Activated CD8-positive, alpha-beta T cell treated with anti-CD3 and anti-CD28 coated beads for 36 hours (primary cell): ENCODE data around the gene NPPB. TPM values are rescaled to one million over a fixed set of nuclear protein-coding genes. Genes with fewer than 3 reads are reported as not detected.

Experiments
- ATAC-seq: fragments of 200-7000 bp; cut with Tn5 transposase; one replicate; pipeline ENCODE4 v1.10.0; 2021; ENCODE audit warnings: mild to moderate bottlenecking, moderate library complexity
- CTCF ChIA-PET: fragments of 350-600 bp; sonication (Branson Sonifier 250); formaldehyde crosslinking; loops from one replicate; lab custom pipeline; 2021; ENCODE audit warnings: antibody characterized with exemption; lab: Charles Lee
- POLR2A ChIA-PET: fragments of 350-600 bp; sonication (Branson Sonifier 250); formaldehyde crosslinking; loops from one replicate; lab custom pipeline; 2021; ENCODE audit warnings: antibody characterized with exemption; lab: Charles Lee
- DNase-seq: peaks from one replicate; pipeline ENCODE4 v3.0.0-alpha.2; 2020
- H3K27ac Mint-ChIP-seq: one replicate; pipeline ENCODE4 v1.8.0; 2021; ENCODE audit warnings: mild to moderate bottlenecking, mixed read lengths
- H3K27me3 Mint-ChIP-seq: one replicate; pipeline ENCODE4 v1.8.0; 2021; ENCODE audit warnings: mixed read lengths
- H3K36me3 Mint-ChIP-seq: one replicate; pipeline ENCODE4 v1.8.0; 2021; ENCODE audit warnings: low read depth, mixed read lengths
- H3K4me1 Mint-ChIP-seq: one replicate; pipeline ENCODE4 v1.8.0; 2021; ENCODE audit warnings: low read depth, mixed read lengths
- H3K4me3 Mint-ChIP-seq: one replicate; pipeline ENCODE4 v1.8.0; 2021; ENCODE audit warnings: mild to moderate bottlenecking, moderate library complexity, mixed read lengths
- H3K9me3 Mint-ChIP-seq: one replicate; pipeline ENCODE4 v1.8.0; 2021; ENCODE audit warnings: mixed read lengths
- CTCF ChIP-seq: fragments of 200-600 bp; IDR thresholded peaks from one replicate; pipeline ENCODE4 v1.8.0; 2022; ENCODE audit warnings: antibody characterized with exemption, mild to moderate bottlenecking
- intact Hi-C: fragments of 100-400 bp; cut with micrococcal nuclease; formaldehyde crosslinking; loops from one replicate; pipeline ENCODE4 v1.10.0; 2022
- total RNA-seq, 2 experiments: library from RNA; stranded (reverse); gene quantifications; one replicate each; pipeline ENCODE4 v1.2.3, GENCODE V29; 2021

NPPB gene
- total RNA-seq, 2 experiments from 2014 or later, result not detected

- intact Hi-C loops, result no loop called here
- POLR2A ChIA-PET, result interaction anchor here (4.7 kb wide), 1 partner anchor 60 kb away, joined by 48 read pairs; no protein-coding TSS in a partner anchor
- Mint-ChIP-seq H3K4me1 (no peaks in the 10 kb centered on the region), H3K27me3 (peaks cover 3% of the 10 kb centered on the region), H3K4me3 (no peak overlapping the region), H3K27ac (no peak overlapping the region), H3K36me3 (peaks cover 8% of the 10 kb centered on the region), H3K9me3 (no peaks in the 10 kb centered on the region)
- ATAC-seq, result no peak
- TF ChIP-seq CTCF, result no peak
- CTCF ChIA-PET, result interaction anchor here (0.6 to 1.6 kb wide), 2 partner anchors 10 to 100 kb away, joined by 3 to 5 read pairs; no protein-coding TSS in a partner anchor
- no peak for DNase-seq
These were observed 10.4 kb downstream of the NPPB start for GRCh38 chr1:11848373-11848700.

DNA sequence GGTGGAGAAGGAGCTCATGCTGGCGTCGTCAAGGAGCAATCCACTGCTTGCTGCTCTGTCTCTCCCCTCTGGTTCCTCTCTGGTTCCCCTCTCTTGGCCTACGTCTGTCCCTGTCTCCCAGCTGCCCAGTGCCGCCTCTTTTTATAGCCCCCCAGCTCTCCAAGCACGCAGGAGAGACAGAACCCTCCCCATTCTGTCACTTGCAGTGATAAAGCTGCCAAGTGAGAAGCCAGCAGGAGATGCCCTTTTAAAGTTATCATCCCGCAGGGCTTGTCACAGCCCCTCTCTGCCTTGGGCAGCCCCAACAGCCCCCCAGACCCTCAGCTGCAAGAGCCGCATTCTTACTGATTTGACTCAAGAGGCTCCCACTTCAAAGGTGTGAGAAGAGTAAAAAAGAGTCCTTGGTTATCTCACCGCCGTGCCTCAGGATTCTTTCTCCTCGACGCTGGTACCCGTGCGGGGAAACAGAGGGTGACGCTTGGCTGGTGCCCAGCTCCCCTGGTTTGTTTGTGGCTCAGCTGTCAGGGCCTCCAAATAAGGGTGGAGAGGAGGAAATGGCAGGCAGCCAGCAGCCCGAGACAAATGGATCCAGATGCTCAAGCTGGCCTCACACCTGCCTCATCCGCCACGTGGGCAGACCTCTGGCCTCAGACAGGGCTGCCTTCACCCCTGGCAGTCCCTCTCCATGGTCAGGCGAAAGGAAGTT lies 10.9 kb downstream of the NPPB start, which contains the start of gene NPPA:
NPPA (minus strand) TSS at position 117 of the 706 bp plus-strand sequence; CDS start at position 18, 99 bp downstream.
- POLR2A ChIA-PET, result interaction anchor here (4.7 kb wide), 1 partner anchor 61 kb away, joined by 48 read pairs; no protein-coding TSS in a partner anchor
- Mint-ChIP-seq H3K9me3 (no peaks in the 10 kb centered on the region), H3K4me1 (no peaks in the 10 kb centered on the region), H3K4me3 (no peak within 1 kb of the TSS), H3K27me3 (no peaks in the 10 kb centered on the region), H3K36me3 (peaks cover 8% of the 10 kb centered on the region), H3K27ac (no peak within 1 kb of the TSS)
- ATAC-seq, result no peak
- TF ChIP-seq CTCF, result no peak
- DNase-seq, result no peak
- CTCF ChIA-PET, result interaction anchor here (1.6 kb wide), 1 partner anchor 9 kb away, joined by 5 read pairs; no protein-coding TSS in a partner anchor
- intact Hi-C loops, result no loop called here

DNA sequence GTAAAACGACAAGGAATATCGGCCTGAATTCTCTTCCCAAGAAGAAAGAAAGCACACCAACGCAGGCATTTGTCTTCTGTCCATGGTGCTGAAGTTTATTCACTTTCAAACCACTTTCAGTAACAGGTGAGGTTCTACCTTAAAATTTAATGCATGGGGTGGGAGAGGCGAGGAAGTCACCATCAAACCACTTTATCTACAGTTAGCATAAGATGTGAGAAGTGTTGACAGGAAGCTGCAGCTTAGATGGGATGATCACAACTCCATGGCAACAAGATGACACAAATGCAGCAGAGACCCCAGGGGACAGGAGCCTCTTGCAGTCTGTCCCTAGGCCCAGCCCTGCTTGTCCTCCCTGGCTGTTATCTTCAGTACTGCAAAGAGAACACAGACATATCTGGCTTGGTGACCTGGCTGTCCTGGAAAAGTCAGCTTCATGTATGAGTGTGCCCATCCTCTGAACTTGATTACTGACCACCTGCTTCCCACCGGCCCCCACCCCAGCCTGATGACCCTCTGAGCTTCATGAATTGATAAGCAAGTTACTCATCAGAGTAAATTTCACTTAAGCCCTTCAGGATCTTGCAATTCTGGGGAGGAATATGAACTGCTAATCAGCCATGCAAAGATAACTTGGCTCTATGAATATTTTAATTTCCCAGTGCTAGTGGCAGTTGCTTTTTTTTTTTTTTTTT lies 13.0 kb downstream of the NPPB start:
- intact Hi-C loops, result no loop called here
- no peak for DNase-seq
- no peaks in the 10 kb centered on the region for H3K4me1 Mint-ChIP-seq
- H3K36me3 Mint-ChIP-seq, result peaks cover 10% of the 10 kb centered on the region
- H3K27me3 Mint-ChIP-seq, result no peaks in the 10 kb centered on the region
- ATAC-seq, result no peak
- POLR2A ChIA-PET, result interaction anchor here (0.9 to 4.7 kb wide), 2 partner anchors 8 to 63 kb away, joined by 3 to 48 read pairs; no protein-coding TSS in a partner anchor
- H3K27ac Mint-ChIP-seq, result no peak overlapping the region
- H3K9me3 Mint-ChIP-seq, result no peaks in the 10 kb centered on the region
- no peak overlapping the region for H3K4me3 Mint-ChIP-seq
- CTCF ChIA-PET, result interaction anchor here (0.6 to 1.2 kb wide), 2 partner anchors 15 to 804 kb away, joined by 3 to 4 read pairs; no protein-coding TSS in a partner anchor
- TF ChIP-seq CTCF, result no peak

DNA sequence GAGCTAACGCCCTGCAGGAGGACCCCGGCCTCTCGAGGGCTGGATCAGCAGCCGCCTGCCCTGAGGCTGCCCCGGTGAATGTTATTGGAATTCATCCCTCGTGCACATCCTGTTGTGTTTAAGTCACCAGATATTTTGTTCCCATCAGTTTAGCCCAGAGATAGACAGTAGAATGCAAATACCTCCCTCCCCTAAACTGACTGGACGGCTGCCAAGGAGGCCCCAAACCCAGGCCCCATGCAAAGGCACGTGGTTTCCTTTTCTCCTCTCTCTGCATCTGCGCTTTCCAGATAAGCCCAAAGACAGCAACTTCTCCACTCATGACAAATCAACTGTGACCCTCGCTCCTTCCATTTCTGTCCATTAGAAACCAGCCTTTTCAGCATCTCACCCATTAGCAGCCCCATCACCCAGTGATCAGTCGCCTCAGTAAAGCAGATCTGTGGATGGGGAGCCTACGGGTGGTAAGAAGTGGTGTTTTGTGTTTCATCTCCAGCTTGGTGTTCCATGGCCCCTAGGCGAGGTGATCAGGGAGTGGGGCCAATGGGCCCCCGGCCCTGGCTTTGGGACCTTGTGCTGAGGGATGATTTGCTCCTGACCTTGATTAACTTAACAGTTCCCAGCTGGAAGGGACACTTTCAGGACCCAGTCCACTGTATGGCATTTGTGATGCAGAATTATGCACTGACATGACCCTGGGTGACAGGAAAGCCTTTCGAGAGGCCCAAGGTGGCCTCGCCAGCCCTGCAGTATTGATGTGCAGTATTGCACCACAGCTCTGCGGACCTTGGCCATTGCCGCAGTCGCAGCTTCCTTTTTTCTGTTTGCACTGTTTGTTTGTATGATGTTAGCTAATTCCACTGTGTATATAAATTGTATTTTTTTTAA lies 16.3 kb downstream of the NPPB start:
- DNase-seq (no peak), ATAC-seq (no peak)
- no peaks in the 10 kb centered on the region for H3K27me3 Mint-ChIP-seq
- ChIA-PET CTCF (no interaction called here), POLR2A (interaction anchor here (8.7 kb wide), 1 partner anchor 66 kb away, joined by 111 read pairs; no protein-coding TSS in a partner anchor)
- no peak overlapping the region for H3K27ac Mint-ChIP-seq
- H3K4me1 Mint-ChIP-seq, result no peaks in the 10 kb centered on the region
- H3K9me3 Mint-ChIP-seq, result no peaks in the 10 kb centered on the region
- peaks cover 19% of the 10 kb centered on the region for H3K36me3 Mint-ChIP-seq
- intact Hi-C loops, result no loop called here
- TF ChIP-seq CTCF, result no peak
- no peak overlapping the region for H3K4me3 Mint-ChIP-seq
